GM18502 (cell line): Measurements from ENCODE around the gene DLX2.

Source experiments
- ATAC-seq: cut with Tn5 transposase; IDR thresholded peaks from one replicate; pipeline ENCODE4 v1.9.1; 2021; ENCODE audit warnings: mild to moderate bottlenecking; ENCODE audit not compliant: unreplicated experiment, poor library complexity

The DLX2 gene

GRCh38 chr2:172108587-172108930 is 5.9 kb upstream of the DLX2 start:
- no peak for ATAC-seq

GRCh38 chr2:172107690-172108586 is 5.2 kb upstream of the DLX2 start:
- no peak for ATAC-seq

GRCh38 chr2:172106108-172106961 is 3.6 kb upstream of the DLX2 start:
- ATAC-seq: no peak

GRCh38 chr2:172105471-172106107 is 2.9 kb upstream of the DLX2 start:
- ATAC-seq: no peak

GRCh38 chr2:172103471-172104272 is 972 bp upstream of the DLX2 start:
- ATAC-seq: no peak

GRCh38 chr2:172101821-172102390 is 794 bp downstream of the DLX2 start:
- ATAC-seq: peak; percentile 16

- ATAC-seq: no peak
Observed at GRCh38 chr2:172100935-172101820, 1.5 kb downstream of the DLX2 start.

GRCh38 chr2:172100080-172100934 is 2.4 kb downstream of the DLX2 start:
- ATAC-seq: no peak

GRCh38 chr2:172099472-172100079 is 3.1 kb downstream of the DLX2 start:
- ATAC-seq: no peak

GRCh38 chr2:172098650-172099471 is 3.8 kb downstream of the DLX2 start:
- no peak for ATAC-seq

- no peak for ATAC-seq
Observed at GRCh38 chr2:172098287-172098649, 4.4 kb downstream of the DLX2 start.

- no peak for ATAC-seq
Observed at GRCh38 chr2:172097557-172098131, 5.1 kb downstream of the DLX2 start.

- ATAC-seq: no peak
Observed at GRCh38 chr2:172096626-172097547, 5.8 kb downstream of the DLX2 start.

- no peak for ATAC-seq
Observed at GRCh38 chr2:172095905-172096625, 6.6 kb downstream of the DLX2 start.
